Tibial nerve (tissue), 4 donors: ENCODE measurements around the gene DLX6. TPM values are rescaled to one million over a fixed set of nuclear protein-coding genes. Genes with fewer than 3 reads are reported as not detected.

Experiments
- DNase-seq, 2 donors: peaks; one replicate each; pipeline ENCODE4 v3.0.0-alpha.2; 2019; ENCODE audit warnings: low spot score in 2 of 2
- H3K27ac ChIP-seq, 4 donors: fragments of 200-600 bp; sonication (generic) in 3 of 4; one replicate each; pipeline ENCODE4 v1.5.1; 2017 to 2019; ENCODE audit warnings: mild to moderate bottlenecking in 1 of 4
- H3K27me3 ChIP-seq, 2 donors: fragments of 200-600 bp; sonication (generic) in 1 of 2; one replicate each; pipeline versions ENCODE4 v1.5.1 to v1.6.0; 2017 to 2019
- H3K36me3 ChIP-seq, 3 donors: fragments of 200-600 bp; sonication (generic); one replicate each; pipeline ENCODE4 v1.5.1; 2018 to 2019
- H3K4me1 ChIP-seq, 4 donors: fragments of 200-600 bp; sonication (generic) in 3 of 4; one replicate each; pipeline ENCODE4 v1.5.1; 2017 to 2019
- H3K4me3 ChIP-seq, 4 donors: fragments of 200-600 bp; sonication (generic) in 3 of 4; one replicate each; pipeline ENCODE4 v1.5.1; 2017 to 2019; ENCODE audit warnings: mild to moderate bottlenecking in 1 of 4, moderate library complexity in 1 of 4
- H3K9me3 ChIP-seq, 4 donors: fragments of 200-600 bp; sonication (generic) in 3 of 4; one replicate each; pipeline ENCODE4 v1.5.1; 2017 to 2019
- EP300 ChIP-seq, 2 donors: sonication (generic); formaldehyde crosslinking; IDR thresholded peaks; one replicate each; pipeline ENCODE4 v1.6.1; 2017; ENCODE audit warnings: antibody characterized with exemption in 2 of 2, mild to moderate bottlenecking in 1 of 2
- POLR2A ChIP-seq, 2 donors: fragments of 450-650 bp; IDR thresholded peaks; one replicate each; pipeline ENCODE4 v1.6.1; 2017; ENCODE audit warnings: antibody characterized with exemption in 2 of 2, mild to moderate bottlenecking in 2 of 2, moderate library complexity in 2 of 2
- whole genome bisulfite sequencing, 2 donors: methylation state at CpG; one replicate each; pipeline ENCODE4 v1.1.5; 2018; 5-methylcytosine and 5-hydroxymethylcytosine counted together
- total RNA-seq, 4 donors: library from RNA; depleted of rRNA; stranded (reverse); fragments of >200 nt; gene quantifications; one replicate each; pipeline ENCODE4 v1.1.0, GENCODE V29; 2016
- TF ChIP-seq, protein P1 (sequence below), 5 experiments: fragments of 200-600 bp in 3 of 5; fragments of 450-650 bp in 2 of 5; sonication (generic) in 3 of 5; IDR thresholded peaks; one replicate each; pipeline ENCODE4 v1.5.1; 2016 to 2019; ENCODE audit warnings: antibody characterized with exemption in 5 of 5, mild to moderate bottlenecking in 3 of 5, moderate library complexity in 2 of 5

DLX6 gene
- total RNA-seq, 4 donors from 2014 or later = not detected

DNA sequence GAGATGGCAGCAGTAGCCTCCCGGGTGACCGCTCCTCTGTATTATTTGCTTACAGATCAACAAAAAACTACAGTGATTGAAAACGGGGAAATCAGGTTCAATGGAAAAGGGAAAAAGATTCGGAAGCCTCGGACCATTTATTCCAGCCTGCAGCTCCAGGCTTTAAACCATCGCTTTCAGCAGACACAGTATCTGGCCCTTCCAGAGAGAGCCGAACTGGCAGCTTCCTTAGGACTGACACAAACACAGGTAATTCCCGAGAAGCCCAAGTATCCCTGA lies 2.2 kb downstream of the DLX6 start:
- Histone ChIP-seq H3K9me3 (no peaks in the 10 kb centered on the region), H3K4me1 (peaks cover 0 to 39% (median 10%) of the 10 kb centered on the region in 4 donors), H3K4me3 (no peak overlapping the region), H3K27ac (no peak overlapping the region), H3K27me3 (peaks cover 14 to 95% of the 10 kb centered on the region in 2 donors), H3K36me3 (no peaks in the 10 kb centered on the region)
- 62 to 64% methylated on average over 8 of the region's 8 CpGs for WGBS, 2 donors
- TF ChIP-seq, protein P1, sequence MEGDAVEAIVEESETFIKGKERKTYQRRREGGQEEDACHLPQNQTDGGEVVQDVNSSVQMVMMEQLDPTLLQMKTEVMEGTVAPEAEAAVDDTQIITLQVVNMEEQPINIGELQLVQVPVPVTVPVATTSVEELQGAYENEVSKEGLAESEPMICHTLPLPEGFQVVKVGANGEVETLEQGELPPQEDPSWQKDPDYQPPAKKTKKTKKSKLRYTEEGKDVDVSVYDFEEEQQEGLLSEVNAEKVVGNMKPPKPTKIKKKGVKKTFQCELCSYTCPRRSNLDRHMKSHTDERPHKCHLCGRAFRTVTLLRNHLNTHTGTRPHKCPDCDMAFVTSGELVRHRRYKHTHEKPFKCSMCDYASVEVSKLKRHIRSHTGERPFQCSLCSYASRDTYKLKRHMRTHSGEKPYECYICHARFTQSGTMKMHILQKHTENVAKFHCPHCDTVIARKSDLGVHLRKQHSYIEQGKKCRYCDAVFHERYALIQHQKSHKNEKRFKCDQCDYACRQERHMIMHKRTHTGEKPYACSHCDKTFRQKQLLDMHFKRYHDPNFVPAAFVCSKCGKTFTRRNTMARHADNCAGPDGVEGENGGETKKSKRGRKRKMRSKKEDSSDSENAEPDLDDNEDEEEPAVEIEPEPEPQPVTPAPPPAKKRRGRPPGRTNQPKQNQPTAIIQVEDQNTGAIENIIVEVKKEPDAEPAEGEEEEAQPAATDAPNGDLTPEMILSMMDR (IDR thresholded peaks at IDR 0.05) = no peak
- TF ChIP-seq POLR2A (IDR thresholded peaks at IDR 0.05) (no peak), EP300 (IDR thresholded peaks at IDR 0.05) (no peak)
- no peak for DNase-seq

DNA sequence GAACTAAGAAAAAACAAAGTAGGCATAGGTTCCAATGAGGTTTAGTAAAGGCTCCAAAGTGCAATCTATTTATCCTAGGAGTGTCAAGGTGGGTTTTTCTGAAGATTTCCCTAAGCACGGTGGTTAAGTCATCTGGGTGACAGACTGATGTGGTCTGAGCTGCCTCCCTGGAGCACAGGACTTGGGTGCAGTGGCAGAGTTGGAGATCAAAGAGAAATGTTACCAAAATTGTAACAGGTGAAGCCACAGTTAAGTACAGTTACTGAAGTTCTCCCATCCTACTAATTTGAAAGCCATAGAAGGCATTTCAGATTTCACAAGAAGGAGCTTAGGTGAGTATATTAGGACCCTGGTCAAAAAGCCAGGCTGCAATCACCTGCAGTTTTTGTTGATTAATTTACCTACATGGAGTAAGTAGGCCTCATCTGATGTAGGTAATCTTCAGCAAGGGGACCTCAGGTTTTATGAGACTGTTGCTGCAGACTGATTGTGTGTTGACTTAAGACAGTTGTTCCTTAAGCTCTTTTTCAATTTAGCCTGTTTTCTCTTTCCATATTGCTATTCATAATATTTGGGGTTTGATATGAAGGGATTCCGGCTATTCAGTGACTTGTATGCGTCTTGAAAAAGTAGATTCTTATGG lies 3.0 kb downstream of the DLX6 start:
- no peak for TF ChIP-seq POLR2A (IDR thresholded peaks at IDR 0.05)
- TF ChIP-seq EP300 (IDR thresholded peaks at IDR 0.05) = no peak
- TF ChIP-seq, protein P1 (IDR thresholded peaks at IDR 0.05) = no peak
- H3K36me3 ChIP-seq = no peaks in the 10 kb centered on the region
- peaks cover 10 to 95% of the 10 kb centered on the region in 2 donors for H3K27me3 ChIP-seq
- H3K27ac ChIP-seq = no peak overlapping the region
- no peak overlapping the region for H3K4me3 ChIP-seq
- no peak for DNase-seq
- H3K9me3 ChIP-seq = peaks cover 0 to 4% (median 0%) of the 10 kb centered on the region in 4 donors
- 94% methylated on average over 3 of the region's 3 CpGs for WGBS, 2 donors
- H3K4me1 ChIP-seq = peaks cover 0 to 38% (median 10%) of the 10 kb centered on the region in 4 donors

DNA sequence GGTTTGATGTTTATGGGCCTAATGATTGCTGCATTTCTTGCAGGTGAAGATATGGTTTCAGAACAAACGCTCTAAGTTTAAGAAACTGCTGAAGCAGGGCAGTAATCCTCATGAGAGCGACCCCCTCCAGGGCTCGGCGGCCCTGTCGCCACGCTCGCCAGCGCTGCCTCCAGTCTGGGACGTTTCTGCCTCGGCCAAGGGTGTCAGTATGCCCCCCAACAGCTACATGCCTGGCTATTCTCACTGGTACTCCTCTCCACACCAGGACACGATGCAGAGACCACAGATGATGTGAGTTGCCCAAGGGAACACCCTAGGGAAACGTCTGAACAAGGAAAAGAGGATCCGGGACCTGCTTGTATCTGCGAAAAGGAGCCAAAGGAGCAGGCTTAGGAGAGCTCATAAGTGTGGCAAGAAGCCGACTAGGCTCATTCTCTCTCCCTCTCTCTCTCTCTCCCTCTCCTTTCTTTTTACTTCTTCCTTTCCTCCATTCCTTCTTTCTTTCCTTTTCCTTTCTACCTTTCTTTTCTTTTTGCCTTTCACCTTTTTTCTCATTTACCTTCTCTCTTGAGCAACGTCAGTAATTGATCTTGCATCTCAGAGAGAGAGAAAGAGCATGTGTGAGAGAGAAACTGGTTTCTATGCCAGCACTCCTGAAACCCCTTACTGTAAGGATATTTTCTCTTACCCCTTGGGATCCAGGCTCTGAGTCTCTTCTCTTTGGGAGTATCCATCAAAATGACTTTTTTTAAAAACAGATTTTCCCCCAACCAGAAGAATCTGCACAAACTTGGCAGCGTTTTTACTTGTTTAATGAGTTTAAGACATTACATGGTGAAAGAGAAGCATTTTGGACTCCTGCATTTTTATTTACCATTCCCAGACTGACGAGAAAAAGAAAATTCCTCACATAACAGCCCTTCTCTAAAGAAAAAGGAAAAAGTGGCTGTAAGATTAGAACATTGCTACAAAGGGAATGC lies 4.7 kb downstream of the DLX6 start:
- Histone ChIP-seq H3K36me3 (no peaks in the 10 kb centered on the region), H3K27me3 (peaks cover 3 to 95% of the 10 kb centered on the region in 2 donors), H3K27ac (no peak overlapping the region), H3K9me3 (peaks cover 0 to 5% (median 0%) of the 10 kb centered on the region in 4 donors), H3K4me3 (no peak overlapping the region), H3K4me1 (peaks cover 0 to 22% (median 6%) of the 10 kb centered on the region in 4 donors)
- TF ChIP-seq, protein P1 (IDR thresholded peaks at IDR 0.05) = no peak
- TF ChIP-seq EP300 (IDR thresholded peaks at IDR 0.05) = no peak
- no peak for DNase-seq
- WGBS, 2 donors = 20 to 23% methylated on average over 18 of the region's 18 CpGs

DNA sequence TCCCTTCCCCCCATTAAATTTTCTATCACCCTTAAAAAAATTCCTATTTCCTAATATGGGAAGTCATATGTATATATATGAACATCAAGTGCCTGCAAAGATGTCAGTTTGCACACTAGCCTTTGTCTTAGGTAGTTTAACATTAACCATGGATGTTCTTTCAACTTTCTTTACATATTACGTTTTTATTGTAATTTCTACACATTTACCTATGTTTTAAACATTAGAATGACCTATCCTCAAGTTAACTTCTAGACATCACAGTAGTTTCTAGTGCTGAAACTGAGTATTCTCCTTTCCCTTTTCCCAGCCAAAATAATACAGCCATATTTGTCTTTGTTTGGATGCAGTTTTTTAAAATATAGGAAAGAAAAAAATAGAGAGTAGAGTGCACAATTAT lies 5.8 kb downstream of the DLX6 start:
- Histone ChIP-seq H3K9me3 (peaks cover 0 to 5% (median 0%) of the 10 kb centered on the region in 4 donors), H3K27ac (no peak overlapping the region), H3K36me3 (no peaks in the 10 kb centered on the region), H3K27me3 (peaks cover 0 to 97% of the 10 kb centered on the region in 2 donors), H3K4me3 (no peak overlapping the region), H3K4me1 (peaks cover 0 to 11% (median 2%) of the 10 kb centered on the region in 4 donors)
- TF ChIP-seq, protein P1 (IDR thresholded peaks at IDR 0.05) = no peak
- TF ChIP-seq EP300 (IDR thresholded peaks at IDR 0.05) (no peak), POLR2A (IDR thresholded peaks at IDR 0.05) (no peak)
- 15 to 24% methylated on average over 1 of the region's 1 CpG for whole genome bisulfite sequencing, 2 donors
- no peak for DNase-seq
